Stimulated activated CD4-positive, alpha-beta T cell treated with anti-CD3 and anti-CD28 coated beads, Interleukin-12 subunit alpha, Interleukin-12 subunit beta, amount 100 ng/mL, for 48 hours (primary cell): ENCODE results near the gene TMEM178B.

Experiments used
- DNase-seq, 3 donors: peaks; one replicate each; pipeline ENCODE4 v3.0.0-alpha.2; 2020; ENCODE audit warnings: low read depth in 2 of 3, low spot score in 1 of 3

TMEM178B gene

GRCh38 chr7:141460781-141461715 is 387.2 kb downstream of the TMEM178B start:
- no peak for DNase-seq

GRCh38 chr7:141461924-141462323 is 388.1 kb downstream of the TMEM178B start:
- DNase-seq, result no peak

DNA sequence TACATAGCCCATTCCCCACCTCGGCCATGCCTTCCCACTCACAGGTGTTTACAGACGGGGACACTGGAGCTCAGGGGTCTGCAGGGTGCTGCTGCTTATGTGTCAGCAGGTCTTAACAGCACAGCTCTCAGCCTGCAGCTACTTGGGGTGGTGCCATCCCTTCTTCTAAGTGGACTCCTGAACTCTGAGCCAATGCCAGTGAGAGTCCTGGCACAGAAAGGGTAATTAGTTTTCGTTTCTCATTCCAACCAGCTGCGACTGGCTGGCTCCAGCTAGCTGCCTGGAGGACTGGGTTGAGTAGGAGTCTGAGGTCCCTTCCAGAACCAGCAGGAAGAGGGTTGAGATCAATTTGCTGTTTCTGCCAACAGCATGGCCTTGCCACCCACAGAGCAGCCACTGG is 389.1 kb downstream of the TMEM178B start:
- DNase-seq, result no peak

DNA sequence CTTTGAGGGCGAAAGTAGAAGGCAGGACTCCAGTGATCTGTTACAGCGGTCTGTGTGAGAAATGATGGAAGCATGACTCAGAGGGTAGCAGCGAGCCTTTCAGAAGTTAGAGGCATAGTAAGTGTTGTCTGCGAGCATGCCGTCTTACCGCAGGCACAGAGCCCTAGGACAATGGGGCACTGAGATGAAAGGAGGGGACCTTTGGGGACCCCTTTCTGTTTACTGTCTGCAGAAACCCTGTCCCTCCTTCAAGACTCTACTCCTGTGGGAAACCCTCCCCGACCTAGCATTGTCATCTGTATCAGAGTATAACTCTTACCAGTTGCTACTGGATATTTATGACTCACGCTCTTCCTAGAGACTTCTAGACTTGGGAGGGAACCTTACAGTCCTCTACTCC is 390.1 kb downstream of the TMEM178B start:
- no peak for DNase-seq

DNA sequence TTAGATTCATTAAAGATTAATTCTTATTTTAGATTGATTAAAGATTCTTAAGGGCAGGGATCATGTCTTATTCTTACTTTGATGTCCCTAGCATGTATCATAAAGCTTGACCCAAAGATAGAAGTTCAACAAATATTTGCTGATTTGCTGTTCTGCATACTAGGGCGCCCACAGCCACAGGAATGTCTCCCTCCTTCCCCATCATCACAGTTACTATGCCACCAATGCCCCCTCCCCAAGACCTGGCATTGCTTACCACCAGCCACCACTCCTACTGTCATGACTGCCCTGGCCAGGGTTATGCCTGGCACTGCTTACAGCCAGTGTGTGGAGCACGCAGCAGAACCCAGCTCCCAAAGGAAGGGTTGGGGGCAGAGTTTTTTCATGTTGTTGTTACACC is 390.7 kb downstream of the TMEM178B start:
- no peak for DNase-seq

- no peak for DNase-seq
These were observed 392.5 kb downstream of the TMEM178B start for GRCh38 chr7:141466151-141466904.

DNA sequence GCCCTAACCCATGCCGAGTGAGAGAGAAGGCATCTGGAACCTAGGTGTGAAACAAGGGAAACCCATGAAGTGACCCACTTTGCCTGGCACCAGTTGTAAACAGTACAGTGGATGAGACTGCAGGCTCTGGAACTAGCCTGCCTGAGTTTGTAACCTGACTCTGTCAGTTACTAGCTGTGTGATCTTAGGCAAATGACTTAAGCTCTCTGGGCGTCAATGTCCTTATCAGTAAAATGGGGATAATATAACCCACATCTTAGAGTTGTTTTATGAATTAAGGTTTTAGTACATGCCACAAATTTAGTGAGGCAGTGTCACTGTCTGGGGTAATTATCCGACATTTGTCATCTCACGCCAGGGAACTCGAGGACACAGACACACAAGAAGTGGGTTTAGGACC is 394.5 kb downstream of the TMEM178B start:
- no peak for DNase-seq

DNA sequence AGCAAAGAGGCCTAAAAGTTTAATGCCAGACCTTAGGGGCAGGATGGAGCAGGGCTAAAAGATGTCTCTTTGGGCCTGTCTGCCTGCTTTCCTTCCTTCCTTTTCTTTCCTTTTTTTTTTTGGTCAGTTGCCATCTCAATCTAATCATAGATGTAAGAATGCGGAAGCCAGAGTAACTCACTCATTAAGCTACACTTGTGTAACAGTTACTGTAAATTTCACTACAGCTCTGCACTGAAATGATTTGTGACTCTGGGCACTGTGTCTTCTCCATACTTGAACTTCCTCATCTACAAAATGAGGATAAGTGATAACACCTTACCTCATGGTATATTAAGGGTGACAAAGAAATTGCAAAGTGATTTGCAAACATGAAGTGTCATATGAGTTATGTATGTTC is 401.8 kb downstream of the TMEM178B start:
- DNase-seq, result no peak

- DNase-seq, result no peak
These were observed 404.0 kb downstream of the TMEM178B start for GRCh38 chr7:141477865-141478264.

DNA sequence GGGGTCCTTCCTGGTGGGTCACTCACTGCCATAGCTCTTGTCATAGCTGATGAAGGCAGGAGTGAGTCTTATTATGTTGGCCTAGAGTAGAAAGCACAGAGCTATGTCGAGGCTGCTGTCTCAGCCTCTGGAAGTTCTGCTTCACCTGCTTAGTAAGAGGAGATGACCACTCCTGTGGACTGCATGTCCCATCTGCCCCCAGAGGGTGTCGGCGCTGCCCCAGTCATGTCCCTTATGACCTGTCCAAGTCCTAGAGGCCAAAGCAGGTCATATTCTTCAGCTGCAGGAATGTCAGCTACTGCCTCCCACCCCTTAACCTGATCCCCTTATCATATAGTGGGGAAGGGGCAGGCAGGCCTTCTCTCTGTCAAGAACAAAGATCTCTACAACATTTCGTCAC is 405.0 kb downstream of the TMEM178B start:
- DNase-seq, result no peak

- DNase-seq, result no peak
These were observed 407.1 kb downstream of the TMEM178B start for GRCh38 chr7:141480953-141481352.

GRCh38 chr7:141481971-141482370 is 408.1 kb downstream of the TMEM178B start:
- no peak for DNase-seq

DNA sequence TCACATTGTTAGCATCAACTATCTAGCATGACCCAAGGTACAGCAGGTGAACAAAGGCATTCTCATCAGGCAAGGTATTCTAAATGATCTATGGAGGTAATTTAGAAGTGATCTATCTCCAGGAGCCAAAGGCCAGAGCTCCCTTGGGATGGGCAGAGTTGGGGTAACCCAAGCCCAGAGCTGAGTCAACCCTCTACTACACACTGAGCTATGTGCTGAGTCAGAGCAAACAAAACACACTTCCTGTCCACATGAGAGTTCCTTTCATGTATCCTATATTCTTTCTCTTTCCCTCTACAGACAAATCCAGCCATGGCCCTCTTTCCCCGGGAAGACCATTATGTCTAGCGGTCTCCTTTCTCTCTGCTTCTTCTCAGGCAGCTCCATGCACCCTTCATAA is 409.2 kb downstream of the TMEM178B start:
- no peak for DNase-seq

GRCh38 chr7:141484907-141485306 is 411.0 kb downstream of the TMEM178B start:
- DNase-seq, result no peak

GRCh38 chr7:141486959-141487358 is 413.1 kb downstream of the TMEM178B start:
- DNase-seq, result no peak

DNA sequence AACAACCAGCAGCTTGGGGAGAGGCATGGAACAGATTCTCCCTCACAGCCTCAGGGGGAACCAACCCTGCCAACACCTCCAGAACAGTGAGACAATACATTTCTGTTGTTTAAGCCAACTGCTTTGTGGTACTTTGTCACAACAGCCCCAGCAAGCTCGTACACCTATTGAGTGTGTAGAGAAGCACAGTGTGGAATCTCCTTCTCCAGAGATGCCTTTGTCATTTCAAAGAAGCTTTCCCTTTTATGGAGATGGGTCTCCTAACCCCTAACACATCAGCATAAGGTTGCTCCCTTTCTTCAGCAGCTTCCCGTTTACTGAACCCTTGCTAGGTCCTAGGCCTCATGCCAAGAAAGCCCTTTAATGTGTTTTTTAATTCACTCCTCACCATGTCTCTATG is 416.6 kb downstream of the TMEM178B start:
- no peak for DNase-seq

DNA sequence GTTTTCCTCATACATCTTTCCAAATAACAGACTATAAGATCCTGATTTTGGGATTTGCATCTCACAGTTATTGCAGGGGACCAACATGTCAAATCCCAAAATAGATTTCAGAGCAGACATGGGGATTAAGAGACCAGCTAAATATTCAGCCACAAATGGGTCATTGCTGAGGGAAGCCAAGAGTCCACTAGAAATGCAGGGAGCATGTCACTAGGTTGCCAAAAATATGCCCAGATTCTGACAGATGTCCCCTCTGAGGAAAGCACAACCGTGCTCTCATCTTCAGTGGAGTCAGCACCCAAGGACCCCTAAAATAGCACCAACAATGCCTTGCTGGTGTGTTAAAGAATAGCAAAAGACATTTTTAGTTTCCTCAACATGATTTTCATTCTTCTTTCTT is 421.2 kb downstream of the TMEM178B start:
- no peak for DNase-seq

GRCh38 chr7:141497391-141497790 is 423.5 kb downstream of the TMEM178B start:
- no peak for DNase-seq

DNA sequence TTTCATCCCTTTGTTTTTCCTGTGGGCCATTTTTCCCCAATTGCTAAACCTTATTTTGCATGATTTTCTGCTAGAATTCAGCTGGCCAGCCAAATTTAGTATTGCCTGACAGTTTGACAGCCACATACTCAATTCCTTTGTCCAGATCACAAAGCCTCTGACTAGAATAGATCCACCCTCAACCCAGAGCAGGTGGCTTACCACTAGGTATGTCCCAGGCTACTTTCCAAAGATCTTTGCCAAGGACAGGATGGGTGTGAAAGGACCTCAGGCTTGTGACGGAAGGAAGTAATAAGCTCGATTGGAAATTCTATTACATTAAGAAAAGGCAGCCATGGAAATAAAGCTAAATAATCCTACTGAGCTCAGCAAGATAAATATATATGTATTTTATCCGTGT is 426.7 kb downstream of the TMEM178B start:
- DNase-seq, result no peak

- DNase-seq, result no peak
These were observed 427.6 kb downstream of the TMEM178B start for GRCh38 chr7:141501451-141501850.

DNA sequence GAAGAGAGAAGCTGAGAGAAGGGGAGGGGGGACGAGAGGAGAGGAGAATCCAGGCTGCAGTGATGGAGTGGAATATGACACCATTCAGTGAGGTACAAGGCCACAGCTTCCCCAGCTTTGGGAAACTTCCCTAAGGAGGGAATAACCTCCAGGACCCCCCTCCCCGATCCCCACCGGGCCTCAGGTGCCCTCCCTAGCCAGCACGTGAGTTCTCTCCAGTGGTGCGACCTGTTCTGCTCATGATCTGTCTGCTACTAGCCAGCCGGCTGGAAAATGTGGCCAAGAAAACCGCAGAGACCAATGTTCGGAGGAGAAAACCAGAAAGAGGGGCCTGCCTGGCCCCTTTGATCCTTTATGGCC is 437.4 kb downstream of the TMEM178B start:
- no peak for DNase-seq

DNA sequence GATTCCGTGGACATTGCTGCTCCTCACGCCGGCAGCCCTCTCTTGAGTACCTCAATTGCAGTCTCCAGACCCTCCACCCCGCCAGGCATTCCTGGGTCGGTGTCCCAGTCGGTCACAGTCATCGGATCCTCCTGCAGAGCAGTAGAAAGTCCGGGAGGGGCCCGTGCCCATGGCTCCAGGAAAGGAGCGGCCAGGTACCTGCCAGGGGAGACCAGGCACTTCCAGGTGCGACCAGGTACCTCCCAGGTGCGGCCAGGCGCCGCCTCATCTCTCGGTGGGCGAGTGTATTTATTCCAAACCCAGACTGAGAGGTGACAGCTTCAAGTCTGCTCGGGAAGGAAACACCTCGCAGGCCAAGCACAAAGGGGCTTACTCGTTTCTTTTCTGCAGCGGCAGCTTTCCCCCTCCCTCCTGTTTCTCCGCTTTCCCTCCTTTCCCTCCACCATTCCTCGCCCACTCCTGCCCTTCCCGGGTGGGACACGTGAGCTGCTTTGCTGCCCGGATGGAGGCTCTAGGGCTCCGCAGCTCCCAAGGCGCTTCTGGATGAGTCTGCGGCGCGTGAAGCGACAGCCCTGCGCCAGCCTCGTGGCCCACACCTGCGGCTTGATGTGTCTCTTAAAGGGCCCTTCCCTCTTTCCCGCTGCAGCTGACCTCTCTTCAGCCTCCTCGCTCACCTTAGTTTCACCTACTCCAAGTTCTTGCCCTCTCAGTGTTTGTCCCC is 438.0 kb downstream of the TMEM178B start:
- DNase-seq, result no peak
